ENCODE data around the gene PDE8A. TPM values are rescaled to one million over a fixed set of nuclear protein-coding genes. Genes with fewer than 3 reads are reported as not detected.

PDE8A gene
- total and polyA plus RNA-seq, 2 experiments from 2014 or later, result 15.3 to 26.0 TPM

DNA sequence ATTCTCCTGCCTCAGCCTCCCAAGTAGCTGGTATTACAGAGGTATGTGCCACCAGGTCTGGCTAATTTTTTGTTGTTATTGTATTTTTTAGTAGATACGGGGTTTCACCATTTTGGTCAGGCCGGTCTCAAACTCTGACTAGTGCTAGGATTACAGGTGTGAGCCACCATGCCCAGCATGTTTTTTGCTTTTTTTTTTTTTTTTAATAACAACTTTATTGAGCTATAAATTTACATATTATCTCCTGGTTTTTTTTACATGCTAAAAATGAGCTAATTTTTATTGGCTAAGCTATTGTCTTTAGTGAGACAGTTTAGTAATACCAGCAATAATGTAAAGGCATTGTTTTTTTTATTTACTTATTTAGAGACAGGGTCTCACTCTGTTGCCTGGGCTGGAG is 105.2 kb downstream of the PDE8A start:
- no peaks in the 10 kb centered on the region for H3K9me2 ChIP-seq (replicated peaks; ENCODE audit: insufficient read depth)
- no peak overlapping the region for H3K4me2 ChIP-seq
- H2AFZ ChIP-seq, result no peak overlapping the region
- H4K20me1 ChIP-seq (ENCODE audit: insufficient read depth, poor library complexity, severe bottlenecking), result no peaks in the 10 kb centered on the region
- 100% methylated on average over 2 of the region's 2 CpGs for WGBS (ENCODE audit: low lambda C conversion rate, missing lambda C conversion rate)
- no peaks in the 10 kb centered on the region for H3K4me1 ChIP-seq (ENCODE audit: insufficient read depth)
- H3K9me3 ChIP-seq (ENCODE audit: low read depth), result no peaks in the 10 kb centered on the region
- no peak for TF ChIP-seq EZH2phosphoT487 (IDR thresholded peaks at IDR 0.05; ENCODE audit: low read depth, severe bottlenecking, unreplicated experiment)
- H3K27me3 ChIP-seq, result no peaks in the 10 kb centered on the region
- no peaks in the 10 kb centered on the region for H3K36me3 ChIP-seq (replicated peaks; ENCODE audit: insufficient read depth, low read depth)
- no peak for DNase-seq (ENCODE audit: low spot score)
- no peak overlapping the region for H3K27ac ChIP-seq
- no peak overlapping the region for H3K4me3 ChIP-seq
- H3K79me2 ChIP-seq, result no peaks in the 10 kb centered on the region

DNA sequence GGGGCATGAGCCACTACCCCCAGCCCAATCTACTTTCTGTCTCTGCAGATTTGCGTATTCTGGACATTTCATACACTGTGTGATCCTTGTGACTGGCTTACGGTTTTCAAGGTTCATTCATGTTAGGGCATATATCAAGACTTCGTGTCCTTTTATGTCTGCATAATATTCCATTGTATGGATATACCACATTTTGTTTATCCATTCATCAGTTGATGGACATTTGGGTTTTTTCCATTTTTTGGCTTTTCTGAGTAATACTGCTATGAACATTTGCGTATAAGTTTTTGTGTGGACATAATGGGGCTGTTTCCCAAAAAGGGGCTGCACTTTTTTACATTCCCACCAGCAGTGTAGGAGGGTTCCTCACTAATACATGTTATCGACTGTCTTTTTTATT is 106.6 kb downstream of the PDE8A start:
- H3K4me2 ChIP-seq, result no peak overlapping the region
- H3K9me3 ChIP-seq (ENCODE audit: low read depth), result no peaks in the 10 kb centered on the region
- no peaks in the 10 kb centered on the region for H3K36me3 ChIP-seq (replicated peaks; ENCODE audit: insufficient read depth, low read depth)
- no peak overlapping the region for H2AFZ ChIP-seq
- no peak overlapping the region for H3K27ac ChIP-seq
- WGBS (ENCODE audit: low lambda C conversion rate, missing lambda C conversion rate), result 80% methylated on average over 5 of the region's 5 CpGs
- H3K4me3 ChIP-seq, result no peak overlapping the region
- TF ChIP-seq, protein P1, sequence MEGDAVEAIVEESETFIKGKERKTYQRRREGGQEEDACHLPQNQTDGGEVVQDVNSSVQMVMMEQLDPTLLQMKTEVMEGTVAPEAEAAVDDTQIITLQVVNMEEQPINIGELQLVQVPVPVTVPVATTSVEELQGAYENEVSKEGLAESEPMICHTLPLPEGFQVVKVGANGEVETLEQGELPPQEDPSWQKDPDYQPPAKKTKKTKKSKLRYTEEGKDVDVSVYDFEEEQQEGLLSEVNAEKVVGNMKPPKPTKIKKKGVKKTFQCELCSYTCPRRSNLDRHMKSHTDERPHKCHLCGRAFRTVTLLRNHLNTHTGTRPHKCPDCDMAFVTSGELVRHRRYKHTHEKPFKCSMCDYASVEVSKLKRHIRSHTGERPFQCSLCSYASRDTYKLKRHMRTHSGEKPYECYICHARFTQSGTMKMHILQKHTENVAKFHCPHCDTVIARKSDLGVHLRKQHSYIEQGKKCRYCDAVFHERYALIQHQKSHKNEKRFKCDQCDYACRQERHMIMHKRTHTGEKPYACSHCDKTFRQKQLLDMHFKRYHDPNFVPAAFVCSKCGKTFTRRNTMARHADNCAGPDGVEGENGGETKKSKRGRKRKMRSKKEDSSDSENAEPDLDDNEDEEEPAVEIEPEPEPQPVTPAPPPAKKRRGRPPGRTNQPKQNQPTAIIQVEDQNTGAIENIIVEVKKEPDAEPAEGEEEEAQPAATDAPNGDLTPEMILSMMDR (IDR thresholded peaks at IDR 0.05; ENCODE audit: poor library complexity), result no peak
- no peak for TF ChIP-seq EZH2 (IDR thresholded peaks at IDR 0.05; ENCODE audit: borderline replicate concordance)
- no peak for TF ChIP-seq EZH2phosphoT487 (IDR thresholded peaks at IDR 0.05; ENCODE audit: low read depth, severe bottlenecking, unreplicated experiment)
- DNase-seq (ENCODE audit: low spot score), result no peak
- no peaks in the 10 kb centered on the region for H3K27me3 ChIP-seq
- no peaks in the 10 kb centered on the region for H3K79me2 ChIP-seq
- no peaks in the 10 kb centered on the region for H3K4me1 ChIP-seq (ENCODE audit: insufficient read depth)
- no peaks in the 10 kb centered on the region for H3K9me2 ChIP-seq (replicated peaks; ENCODE audit: insufficient read depth)
- H4K20me1 ChIP-seq (ENCODE audit: insufficient read depth, poor library complexity, severe bottlenecking), result no peaks in the 10 kb centered on the region

- Histone ChIP-seq H3K36me3 (replicated peaks; ENCODE audit: insufficient read depth, low read depth) (no peaks in the 10 kb centered on the region), H3K79me2 (no peaks in the 10 kb centered on the region), H3K9me3 (ENCODE audit: low read depth) (no peaks in the 10 kb centered on the region), H3K4me2 (no peak overlapping the region), H3K27ac (no peak overlapping the region), H3K27me3 (no peaks in the 10 kb centered on the region), H3K4me3 (no peak overlapping the region), H3K4me1 (ENCODE audit: insufficient read depth) (no peaks in the 10 kb centered on the region), H2AFZ (no peak overlapping the region), H4K20me1 (ENCODE audit: insufficient read depth, poor library complexity, severe bottlenecking) (no peaks in the 10 kb centered on the region), H3K9me2 (replicated peaks; ENCODE audit: insufficient read depth) (no peaks in the 10 kb centered on the region)
- DNase-seq (ENCODE audit: low spot score), result no peak
- TF ChIP-seq EZH2phosphoT487 (IDR thresholded peaks at IDR 0.05; ENCODE audit: low read depth, severe bottlenecking, unreplicated experiment) (no peak), EZH2 (IDR thresholded peaks at IDR 0.05; ENCODE audit: borderline replicate concordance) (no peak)
- TF ChIP-seq, protein P1 (IDR thresholded peaks at IDR 0.05; ENCODE audit: poor library complexity), result no peak
- WGBS (ENCODE audit: low lambda C conversion rate, missing lambda C conversion rate), result 79% methylated on average over 5 of the region's 5 CpGs
Measured at GRCh38 chr15:85089929-85090597, 108.4 kb downstream of the PDE8A start.

DNA sequence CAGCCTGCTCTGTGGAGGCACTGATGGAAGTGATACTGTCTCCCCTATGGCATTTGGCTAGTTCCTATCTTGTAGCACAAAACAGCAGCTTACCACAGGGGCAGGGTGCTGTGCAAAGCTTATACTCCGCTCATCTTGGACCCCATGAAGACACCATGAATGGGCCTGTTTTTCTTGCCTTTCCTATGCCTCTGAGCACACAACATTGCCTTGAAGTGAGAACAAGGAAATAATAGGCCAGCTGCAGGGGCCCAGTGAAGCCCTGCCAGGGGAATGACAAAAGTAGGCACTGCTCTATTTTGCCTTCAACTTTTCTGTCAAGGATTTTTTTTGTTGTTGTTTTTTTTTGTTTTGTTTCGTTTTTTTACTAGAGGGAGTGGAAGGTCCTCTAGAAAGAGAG is 110.3 kb downstream of the PDE8A start:
- Histone ChIP-seq H3K4me2 (no peak overlapping the region), H2AFZ (no peak overlapping the region), H3K27me3 (no peaks in the 10 kb centered on the region), H3K9me2 (replicated peaks; ENCODE audit: insufficient read depth) (no peaks in the 10 kb centered on the region), H3K27ac (no peak overlapping the region), H3K79me2 (no peaks in the 10 kb centered on the region), H3K36me3 (replicated peaks; ENCODE audit: insufficient read depth, low read depth) (no peaks in the 10 kb centered on the region), H4K20me1 (ENCODE audit: insufficient read depth, poor library complexity, severe bottlenecking) (no peaks in the 10 kb centered on the region), H3K4me3 (no peak overlapping the region), H3K9me3 (ENCODE audit: low read depth) (no peaks in the 10 kb centered on the region), H3K4me1 (ENCODE audit: insufficient read depth) (no peaks in the 10 kb centered on the region)
- DNase-seq (ENCODE audit: low spot score), result no peak
- TF ChIP-seq, protein P1 (IDR thresholded peaks at IDR 0.05; ENCODE audit: poor library complexity), result no peak
- TF ChIP-seq EZH2 (IDR thresholded peaks at IDR 0.05; ENCODE audit: borderline replicate concordance), result no peak
- TF ChIP-seq EZH2phosphoT487 (IDR thresholded peaks at IDR 0.05; ENCODE audit: low read depth, severe bottlenecking, unreplicated experiment), result no peak
- 100% methylated on average over 2 of the region's 2 CpGs for WGBS (ENCODE audit: low lambda C conversion rate, missing lambda C conversion rate)
